ENCODE results near the gene GRIPAP1.

Gene GRIPAP1

DNA sequence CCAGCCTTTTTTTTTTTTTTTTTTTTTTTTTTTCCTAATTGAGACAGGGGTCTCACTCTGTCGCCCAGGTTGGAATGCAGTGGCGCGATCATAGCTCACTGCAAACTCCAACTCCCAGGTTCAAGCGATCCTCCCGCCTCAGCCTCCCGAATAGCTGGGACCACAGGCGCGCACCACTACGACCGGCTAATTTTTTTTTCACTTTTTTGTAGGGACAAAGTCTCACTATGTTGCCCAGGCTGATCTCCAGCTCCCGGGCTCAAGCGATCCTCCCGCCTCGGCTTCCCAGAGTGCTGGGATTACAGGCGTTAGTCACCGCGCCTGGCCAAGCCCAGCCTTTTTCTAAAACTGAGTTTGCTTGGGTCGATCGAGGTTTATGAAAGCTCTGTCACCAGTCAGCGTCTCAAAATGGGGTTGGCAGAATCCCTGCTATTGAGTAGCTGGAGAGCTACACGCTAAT, 43.4 kb downstream of the GRIPAP1 start:
- no peak for DNase-seq (ENCODE audit: low spot score)

DNA sequence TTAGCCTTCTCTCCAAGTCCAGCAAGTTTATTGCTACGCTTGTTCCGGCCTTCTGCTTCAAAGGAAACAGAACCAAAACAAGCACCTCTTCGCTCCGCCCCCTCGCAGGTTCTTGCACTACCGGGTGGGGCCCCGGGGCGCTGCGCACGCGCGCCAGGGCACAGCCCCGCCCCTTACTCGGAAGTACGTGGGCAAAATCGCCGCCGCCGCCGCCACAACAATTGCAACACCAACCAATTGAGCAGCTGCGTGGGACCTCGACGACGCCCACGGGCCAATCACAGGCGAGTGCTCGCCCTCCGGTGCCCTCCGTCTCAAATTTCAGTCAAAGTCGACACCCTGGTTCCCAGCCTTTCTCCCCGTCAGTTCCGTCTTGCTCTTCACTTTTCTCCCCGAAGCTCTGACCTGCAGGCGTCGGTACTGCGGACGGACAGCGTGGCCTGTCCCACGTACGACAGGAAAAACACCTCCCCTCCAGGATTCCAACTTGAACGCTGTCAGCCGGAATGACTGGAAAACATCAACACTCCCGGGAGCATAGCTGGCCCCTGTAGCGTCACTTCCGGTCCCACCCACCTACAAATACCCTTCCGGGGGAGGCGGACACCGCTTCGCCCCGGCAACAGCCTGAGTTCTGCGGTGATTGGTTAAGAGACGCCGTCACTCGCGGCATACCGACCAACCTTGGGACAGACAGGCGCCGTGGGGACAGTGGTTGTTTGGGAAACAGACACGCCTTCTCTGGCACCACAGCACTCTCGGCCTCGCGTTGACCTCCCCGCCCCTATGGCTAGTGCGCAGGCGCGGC, 44.0 kb downstream of the GRIPAP1 start:
- peak; percentile 97 for DNase-seq (ENCODE audit: low spot score)

DNA sequence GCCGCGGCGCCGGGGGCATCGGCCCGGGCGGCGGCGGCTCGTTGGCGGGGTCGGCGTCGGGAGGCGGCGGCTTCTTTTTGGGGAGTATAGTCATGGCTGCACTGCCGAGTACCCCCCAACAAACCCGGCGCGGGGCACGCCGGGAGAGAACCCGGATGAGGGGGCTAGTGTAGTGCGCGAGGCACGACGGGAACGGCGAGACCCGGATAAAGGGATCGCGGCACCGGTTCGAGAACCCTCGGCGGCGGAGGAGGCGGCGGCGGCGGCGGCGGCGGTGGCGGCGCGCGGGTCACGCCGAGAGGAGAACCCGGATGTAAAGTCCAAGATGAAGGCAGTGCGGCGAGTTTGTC, 44.6 kb downstream of the GRIPAP1 start, which contains the start of gene OTUD5:
Gene OTUD5 (minus strand): TSS at position 131 of the 350 bp plus-strand sequence. CDS start 37 bp downstream, at position 94.
- DNase-seq (ENCODE audit: low spot score), result peak; percentile 80

DNA sequence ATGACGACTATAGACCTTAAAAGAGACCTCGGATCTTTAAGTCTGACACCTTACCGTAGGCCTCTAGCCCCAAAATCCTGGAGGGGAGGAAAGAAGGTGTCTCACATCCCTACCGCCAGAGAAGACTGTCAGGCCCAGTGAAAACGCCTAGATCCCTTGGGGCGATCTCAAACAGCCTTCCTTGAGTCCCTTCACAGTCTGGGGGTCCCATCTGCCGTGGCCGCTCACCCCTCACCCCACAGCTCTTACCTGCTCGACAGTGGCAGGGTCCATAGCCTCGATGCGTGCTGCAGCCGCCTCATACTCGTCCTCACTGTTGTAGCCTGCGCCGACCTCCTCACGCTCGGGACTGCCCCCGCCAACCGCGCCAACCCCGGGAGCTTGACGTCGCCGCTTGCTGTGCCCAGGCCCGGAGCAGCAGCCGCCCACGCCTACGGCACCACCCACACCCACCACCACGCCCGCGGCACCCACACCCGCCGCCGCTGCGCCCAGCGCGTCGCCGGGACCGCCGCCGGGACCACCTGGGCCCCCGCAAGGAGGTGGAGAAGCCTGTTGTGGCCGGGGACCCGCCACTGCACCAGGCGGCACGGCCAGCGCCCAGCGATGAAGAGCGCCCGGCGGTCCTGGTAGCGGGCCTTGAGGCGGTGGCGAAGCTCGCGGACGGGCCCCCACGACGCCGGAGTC, 45.2 kb downstream of the GRIPAP1 start:
- no peak for DNase-seq (ENCODE audit: low spot score)

DNA sequence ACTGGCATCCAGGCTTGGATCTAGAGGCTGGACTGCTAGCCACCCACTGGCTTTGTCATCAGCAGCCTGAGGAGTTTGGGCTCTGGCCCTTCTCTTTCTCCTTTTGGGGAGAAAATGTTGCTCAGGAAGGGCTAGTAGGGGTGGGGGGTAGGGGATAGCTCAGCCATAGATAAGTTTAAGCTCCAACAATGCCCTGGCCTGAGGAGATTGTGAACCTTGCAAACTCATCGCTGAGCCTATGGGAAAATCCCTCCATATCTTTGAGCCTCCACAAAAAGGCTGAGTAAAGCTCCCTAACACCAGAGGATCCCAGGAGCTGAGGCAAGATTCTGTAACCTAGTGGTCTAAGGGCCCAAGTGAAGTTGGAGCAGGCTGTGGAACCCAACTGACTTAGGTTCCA, 53.5 kb downstream of the GRIPAP1 start:
- no peak for DNase-seq (ENCODE audit: low spot score)

DNA sequence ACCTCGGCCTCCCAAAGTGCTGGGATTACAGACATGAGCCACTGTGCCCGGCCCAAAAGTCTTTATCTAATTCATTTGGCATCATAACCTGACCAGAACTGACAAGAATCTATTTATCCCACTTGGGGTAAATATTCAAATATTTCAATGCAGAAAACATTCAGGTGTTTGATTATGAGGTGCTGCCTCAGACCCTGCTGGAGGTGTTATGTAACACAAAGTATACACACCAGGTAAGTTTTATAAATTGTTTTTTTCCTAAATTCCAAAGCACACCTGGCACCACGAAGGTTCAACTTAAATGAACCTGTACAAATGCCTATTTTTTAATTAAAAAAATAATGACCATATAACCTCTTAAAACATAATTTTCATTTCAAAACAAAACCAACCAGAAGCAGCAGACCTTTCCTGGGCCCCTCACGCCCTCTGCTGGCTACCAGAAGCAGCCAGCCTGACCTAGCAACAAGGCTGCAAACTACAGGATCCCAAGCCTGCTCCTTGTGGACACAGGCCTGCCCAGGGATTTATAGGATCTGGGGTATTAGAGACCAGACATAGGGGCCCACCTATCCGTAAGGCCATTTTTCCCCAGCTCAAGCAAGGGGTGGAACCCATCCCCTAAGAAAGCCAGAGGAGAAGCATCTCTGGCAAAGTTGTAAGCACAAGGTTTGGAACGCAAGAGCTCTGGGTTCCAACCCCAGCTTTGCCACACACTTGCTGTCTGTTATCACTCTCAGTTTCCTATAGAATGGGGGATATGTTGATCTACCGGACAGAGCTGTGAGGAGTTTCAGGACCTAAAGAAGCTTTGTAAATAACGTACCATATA, 56.3 kb downstream of the GRIPAP1 start:
- peak; percentile 68 for DNase-seq (ENCODE audit: low spot score)

DNA sequence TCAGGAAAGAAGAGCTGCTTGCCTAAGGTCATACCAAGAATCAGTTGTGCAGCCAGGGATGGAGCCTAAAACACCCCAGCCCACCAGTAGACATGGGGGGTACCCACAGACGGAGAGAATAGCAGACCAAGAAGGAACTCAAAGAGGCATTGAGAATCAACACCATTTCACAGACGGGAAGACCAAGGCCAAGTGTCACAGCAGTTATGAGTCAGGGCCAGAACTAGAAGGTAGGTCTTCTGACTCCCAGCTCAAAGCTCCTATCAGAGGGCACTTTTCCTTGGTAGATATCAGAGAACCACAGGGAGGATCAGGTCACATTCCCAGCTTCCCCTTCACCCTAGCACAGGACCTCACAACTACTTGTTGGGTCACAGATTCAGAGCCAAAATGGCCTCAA, 59.2 kb downstream of the GRIPAP1 start:
- no peak for DNase-seq (ENCODE audit: low spot score)

DNA sequence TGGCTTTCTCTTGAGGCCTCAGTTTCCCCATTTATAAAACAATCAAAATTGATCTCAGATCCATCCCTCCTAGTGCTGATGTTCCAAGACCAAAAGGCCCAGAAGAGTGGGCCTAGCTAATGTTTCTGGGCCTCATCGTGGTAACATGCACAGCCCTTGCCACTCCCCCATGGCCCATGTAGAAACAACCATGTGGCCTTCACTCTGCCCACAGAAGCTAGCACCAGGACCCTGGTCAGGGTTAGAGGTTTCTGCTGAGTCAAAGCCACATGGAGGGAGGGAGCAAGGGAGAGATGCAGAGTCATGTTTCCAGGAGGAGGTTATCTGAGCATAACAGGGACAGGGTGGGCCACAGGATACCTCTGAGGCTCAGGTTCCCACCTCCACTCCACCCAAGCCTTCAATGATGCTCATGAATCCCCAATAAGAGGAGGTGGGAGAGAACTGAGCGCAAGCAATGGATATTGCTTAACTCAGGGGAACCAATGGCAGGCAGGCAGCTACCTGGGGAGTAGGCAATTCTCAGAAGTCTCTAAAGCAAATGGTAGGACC, 61.6 kb downstream of the GRIPAP1 start:
- no peak for DNase-seq (ENCODE audit: low spot score)

DNA sequence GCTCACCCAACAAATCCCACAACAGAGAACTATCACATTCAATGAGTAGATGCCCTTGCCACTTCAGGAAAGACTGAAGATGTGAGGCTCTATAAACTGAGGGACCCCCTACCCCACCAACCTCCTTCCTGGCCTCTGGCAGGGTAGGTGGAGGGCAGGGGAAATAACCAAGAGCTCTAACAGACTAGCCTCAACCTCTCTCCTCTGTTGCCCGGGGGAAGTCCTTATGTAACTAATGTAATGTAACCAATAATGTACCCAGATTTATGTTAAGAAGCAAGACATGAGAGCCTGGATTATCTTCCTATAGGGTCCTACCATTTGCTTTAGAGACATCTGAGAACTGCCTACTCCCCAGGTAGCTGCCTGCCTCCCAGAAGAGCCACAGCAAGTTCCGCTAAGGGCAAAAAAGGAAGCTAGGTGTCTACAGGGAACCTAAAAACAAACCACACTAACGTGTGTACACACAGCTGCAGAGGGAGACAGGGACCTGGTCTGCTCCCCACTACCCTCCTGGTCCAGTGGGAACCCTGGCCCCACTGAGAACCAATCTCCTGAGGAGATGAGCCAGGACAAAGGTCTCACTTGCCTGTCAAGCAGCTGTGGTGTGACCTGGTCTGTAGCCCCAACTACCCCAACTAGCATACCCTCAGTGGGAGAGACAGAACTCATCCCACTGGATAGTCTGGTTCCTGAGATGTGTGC, 62.4 kb downstream of the GRIPAP1 start:
- DNase-seq (ENCODE audit: low spot score), result no peak

DNA sequence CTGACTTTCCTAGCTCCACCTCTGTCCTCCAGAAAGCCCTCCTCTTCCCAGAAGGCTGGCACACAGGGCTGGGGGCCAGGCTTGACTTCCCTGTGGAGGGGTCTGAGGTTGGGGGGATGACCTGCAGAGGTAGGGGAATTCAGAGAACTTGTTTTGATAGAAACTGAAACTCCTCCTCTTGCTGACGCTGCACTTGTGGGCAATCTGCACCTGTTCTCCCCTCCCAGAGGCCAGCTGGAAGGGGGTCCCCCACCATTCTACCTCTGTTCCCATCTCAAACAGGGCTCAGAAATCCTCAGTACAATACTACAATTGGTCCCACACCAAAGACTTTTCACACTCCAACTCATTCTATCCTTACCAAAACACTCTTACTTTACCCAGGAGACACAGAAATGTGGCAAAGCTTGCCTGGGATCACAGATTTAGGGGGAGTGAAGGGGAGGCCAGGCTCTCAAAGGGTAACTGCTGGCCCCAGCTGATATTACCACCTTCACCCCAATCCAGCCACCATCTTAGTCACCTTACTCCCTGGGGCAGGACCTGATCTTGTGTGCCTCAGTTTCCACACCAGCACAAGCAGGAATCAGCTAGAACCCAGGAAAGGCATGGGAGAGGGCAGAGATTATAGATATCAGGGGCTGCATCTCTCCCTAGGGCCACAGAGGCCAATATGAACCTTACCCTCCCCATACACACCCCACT, 63.2 kb downstream of the GRIPAP1 start:
- no peak for DNase-seq (ENCODE audit: low spot score)

DNA sequence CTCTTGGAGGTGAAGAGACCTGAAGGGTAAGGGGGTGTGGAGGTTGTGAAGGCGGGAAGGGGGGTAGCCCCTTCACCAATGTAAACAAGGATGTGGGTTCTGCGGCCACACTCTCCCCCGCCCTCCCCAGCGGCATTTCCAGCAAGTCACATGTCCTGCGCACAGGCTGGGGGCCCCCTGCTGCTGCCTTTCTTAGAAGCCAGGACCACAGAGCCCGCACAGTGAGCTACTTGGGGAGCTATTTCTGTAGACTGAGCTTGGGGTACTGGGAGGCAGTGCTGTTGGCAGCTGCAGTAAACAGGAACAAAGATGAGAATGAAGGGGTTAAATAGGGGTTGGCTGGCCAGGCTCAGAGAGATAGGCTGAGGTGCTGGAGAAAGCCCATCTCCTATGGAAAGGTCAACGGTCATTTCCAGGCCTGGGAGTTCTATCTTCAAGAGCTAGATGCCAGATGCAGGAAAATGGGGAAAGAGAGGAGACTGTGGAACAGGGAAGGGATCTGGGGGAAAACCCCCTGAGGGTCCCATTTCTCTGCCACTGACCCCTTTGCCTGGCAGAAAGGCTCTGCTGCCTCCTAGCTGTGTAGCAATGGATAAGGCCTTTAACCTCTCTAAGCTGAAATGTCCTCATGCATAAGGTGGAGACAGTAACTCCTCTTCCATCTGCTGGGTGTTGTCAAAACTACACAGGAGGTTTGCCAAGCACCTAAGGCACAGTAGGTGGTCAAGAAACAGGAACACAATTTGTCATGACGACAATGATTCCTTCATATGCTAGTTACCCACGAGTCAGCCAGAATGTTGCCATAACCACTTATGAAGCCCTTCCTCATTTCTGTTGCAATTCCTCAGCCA, 64.8 kb downstream of the GRIPAP1 start:
- DNase-seq (ENCODE audit: low spot score), result no peak

DNA sequence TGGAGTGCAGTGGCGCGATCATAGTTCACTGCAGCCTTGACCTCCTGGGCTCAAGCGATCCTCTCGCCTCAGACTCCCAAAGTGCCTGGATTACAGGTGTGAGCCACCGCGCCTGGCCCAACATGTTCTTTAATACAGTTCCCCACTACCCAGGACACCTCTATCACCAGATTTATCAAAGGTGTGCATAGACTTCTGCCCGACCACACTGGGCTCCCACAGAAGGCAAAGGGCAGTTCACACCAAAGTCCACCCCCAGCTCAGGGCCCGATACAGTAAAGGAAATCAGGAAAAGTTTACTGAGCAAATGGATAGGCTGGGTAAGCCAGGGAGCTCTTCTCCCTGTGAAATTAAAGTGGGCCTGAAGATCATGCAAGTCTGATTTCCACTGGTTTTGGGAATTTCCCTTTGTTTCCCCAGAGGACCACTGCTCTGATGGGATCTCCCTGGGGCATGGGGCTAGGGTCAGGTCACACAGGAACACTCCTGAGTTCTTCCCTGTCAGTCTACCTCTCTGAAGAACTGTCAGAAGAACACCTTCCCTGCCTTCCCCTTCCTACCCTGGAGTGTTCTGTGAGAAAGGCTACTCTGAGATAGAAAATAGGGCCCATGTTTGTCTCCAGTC, 65.5 kb downstream of the GRIPAP1 start:
- DNase-seq (ENCODE audit: low spot score), result no peak

DNA sequence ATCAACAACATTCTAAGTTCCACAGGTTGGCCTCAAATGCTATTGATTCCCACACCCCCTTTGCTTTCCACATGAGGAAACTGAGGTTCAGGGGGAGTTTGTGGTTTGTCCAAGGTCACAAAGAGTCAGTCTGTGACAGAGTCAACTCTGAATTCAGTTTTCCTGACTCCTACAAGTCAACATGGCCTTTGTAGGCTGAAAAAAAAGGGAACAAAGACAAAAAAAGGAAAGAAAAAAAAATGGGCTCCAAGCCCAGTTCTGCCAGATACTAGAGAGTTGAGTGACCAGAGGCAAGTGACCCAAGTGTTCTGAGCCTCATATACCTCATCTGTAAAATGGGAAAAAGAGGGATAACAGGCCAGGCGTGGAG, 66.8 kb downstream of the GRIPAP1 start:
- no peak for DNase-seq (ENCODE audit: low spot score)

DNA sequence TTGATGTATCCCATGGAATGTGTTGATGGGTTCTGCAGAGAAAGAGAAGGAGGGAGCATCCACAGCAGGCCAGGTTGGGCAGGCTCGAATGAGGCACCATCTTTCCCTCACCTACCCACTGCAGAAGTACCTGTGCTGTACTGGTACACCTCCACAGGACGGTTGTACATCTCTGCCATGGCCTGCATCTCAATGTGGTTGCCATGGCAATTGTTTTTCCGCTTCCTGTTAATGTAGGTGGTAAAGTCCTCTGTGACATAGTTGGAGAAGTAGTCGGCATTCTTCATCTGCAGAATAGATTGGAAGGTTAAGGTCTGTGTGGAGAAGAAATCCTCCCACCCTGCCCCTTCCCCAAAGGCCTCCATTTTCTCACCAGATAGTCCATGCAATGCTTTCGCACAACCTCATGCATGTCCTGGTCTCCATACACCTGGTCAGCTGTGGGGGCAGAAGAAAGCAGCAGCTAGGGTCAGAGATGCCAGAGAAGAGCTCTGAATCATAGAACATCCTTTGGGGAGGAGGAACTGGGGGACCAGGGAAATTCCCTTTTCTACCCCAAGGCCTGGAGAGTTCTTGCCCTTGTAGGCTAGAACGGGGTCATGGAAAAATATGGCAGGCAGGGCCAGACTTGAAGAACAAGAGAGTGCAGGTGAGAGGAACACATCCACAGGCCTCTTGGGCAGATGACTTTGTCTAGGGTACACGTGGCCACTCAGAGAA, 67.3 kb downstream of the GRIPAP1 start:
- no peak for DNase-seq (ENCODE audit: low spot score)

DNA sequence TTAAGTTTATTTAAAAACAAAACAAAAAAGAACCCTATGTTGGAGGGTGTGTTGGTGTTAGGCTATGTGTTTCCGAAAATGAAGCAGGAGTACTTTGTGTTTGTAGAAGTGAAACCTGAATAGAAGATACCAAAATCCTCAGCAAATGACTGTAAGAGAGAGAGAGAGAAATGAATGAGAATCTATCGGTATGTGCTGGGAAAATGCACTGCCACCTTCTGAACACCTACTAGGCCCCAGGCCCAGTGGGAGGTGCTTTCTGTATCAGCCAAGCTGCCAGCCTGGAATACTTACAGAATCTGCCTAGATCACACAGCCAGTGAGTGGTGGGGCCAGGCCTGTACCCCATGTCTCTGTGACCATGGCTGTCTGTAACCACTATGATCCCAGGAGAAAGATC, 68.3 kb downstream of the GRIPAP1 start:
- DNase-seq (ENCODE audit: low spot score), result no peak

DNA sequence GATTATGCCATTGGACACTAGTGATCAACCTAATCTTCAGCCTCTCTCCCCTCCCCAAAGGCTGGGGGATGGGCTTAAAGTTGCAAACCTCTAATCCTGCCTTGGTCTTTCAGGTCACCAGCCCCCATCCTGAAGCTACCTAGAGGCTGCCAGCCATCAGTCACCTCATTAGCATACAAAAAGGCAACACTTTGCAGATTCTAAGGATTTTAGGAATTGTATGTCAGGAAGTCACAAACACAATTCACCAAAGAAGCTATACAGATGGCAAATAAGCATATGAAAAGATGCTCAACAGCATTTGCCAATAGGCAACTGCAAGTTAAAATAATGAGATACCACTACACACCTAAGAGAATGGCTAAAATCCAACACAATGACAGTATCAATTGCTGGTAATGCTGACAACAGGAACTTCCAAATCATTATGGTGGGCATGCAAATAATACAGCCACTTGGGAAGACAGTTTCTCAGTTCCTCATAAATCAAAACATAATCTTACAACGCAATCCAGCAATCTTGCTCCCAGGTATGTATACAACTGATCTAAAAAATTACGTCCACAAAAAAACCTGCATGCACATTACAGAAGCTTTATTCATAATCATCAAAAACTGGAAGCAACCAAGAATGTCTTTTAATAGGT, 74.2 kb downstream of the GRIPAP1 start:
- DNase-seq (ENCODE audit: low spot score), result no peak

DNA sequence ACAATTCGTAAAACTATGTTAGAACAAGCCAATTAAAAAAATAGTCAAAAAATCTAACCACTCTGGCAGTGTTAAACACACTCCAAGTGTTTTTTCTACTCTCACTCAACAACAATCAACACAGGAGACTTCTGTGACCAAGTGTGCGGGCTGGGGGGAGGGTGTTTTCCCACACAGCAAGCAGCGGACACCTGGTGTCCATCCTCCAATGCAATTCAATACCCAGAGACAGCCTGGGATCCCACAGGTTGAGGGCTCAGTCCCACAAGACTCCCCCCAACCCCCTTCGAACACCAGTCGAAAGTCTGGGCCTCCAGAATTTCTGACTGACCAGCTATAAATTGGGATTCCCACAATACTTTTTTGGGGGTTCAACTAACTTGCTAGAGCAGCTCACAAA, 74.9 kb downstream of the GRIPAP1 start:
- no peak for DNase-seq (ENCODE audit: low spot score)

DNA sequence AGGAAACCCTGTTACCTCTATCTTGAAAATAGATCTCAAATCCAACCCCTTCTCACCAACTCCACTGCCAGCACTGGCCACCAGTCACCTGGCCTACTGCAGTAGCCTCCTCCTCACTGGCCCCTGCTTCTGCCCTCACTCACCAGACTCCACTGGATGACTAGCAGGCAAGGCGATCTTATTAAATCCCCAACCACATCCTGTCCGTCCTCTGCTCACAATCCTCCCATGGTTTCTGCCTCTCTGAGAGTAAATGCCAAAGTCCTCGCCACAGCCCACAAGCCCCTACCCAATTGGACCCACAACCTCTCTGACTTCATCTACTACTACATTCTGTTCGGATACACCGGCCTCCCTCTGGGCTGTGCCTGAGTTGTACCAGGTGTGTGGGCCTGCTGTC, 77.8 kb downstream of the GRIPAP1 start:
- DNase-seq (ENCODE audit: low spot score), result no peak

DNA sequence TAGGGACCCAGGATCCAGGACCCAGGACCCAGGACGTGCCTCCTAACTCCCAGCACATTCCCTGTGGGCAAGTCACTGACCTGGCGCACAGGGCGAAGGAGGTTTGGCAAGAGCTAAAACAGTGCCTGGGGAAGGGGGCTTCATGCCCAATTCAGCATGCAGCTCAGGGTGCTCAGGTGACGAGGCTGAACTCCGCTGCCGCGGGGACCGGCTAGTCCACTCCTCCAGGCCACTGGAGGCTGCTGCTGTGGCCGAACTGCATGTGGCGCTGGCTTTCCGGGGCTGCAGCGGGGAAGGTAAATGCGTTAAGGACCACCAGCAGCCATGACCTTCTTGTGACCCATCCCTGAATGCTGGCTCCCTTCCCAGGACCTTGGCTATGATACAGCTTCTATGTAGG, 78.3 kb downstream of the GRIPAP1 start:
- DNase-seq (ENCODE audit: low spot score), result no peak
